DND-41 (cell line): ENCODE data around the gene DLGAP1.

Source experiments
- ATAC-seq: fragments of 200-7000 bp; cut with Tn5 transposase; 3 replicates; pipeline ENCODE4 v1.9.1; 2021; ENCODE audit warnings: low read depth; ENCODE audit not compliant: insufficient read depth
- DNase-seq: peaks from one replicate; pipeline ENCODE4 v3.0.0-alpha.2; 2020
- H2AFZ ChIP-seq: 2 replicates; pipeline ENCODE4 v1.6.0; 2012; ENCODE audit warnings: low read depth, low read length
- H3K27ac ChIP-seq: 2 replicates; pipeline ENCODE4 v1.5.1; 2012; ENCODE audit warnings: low read length, inconsistent platforms
- H3K27me3 ChIP-seq: fragments of 200-600 bp; sonication (generic); 2 replicates; pipeline ENCODE4 v1.6.0; 2012; ENCODE audit warnings: low read length, mild to moderate bottlenecking, inconsistent platforms; ENCODE audit not compliant: insufficient read depth, poor library complexity
- H3K36me3 ChIP-seq: 2 replicates; pipeline ENCODE4 v1.5.1; 2012; ENCODE audit warnings: low read length, inconsistent platforms; ENCODE audit not compliant: insufficient read depth
- H3K4me1 ChIP-seq: 2 replicates; pipeline ENCODE4 v1.5.1; 2012; ENCODE audit warnings: mild to moderate bottlenecking, low read length; ENCODE audit not compliant: insufficient read depth
- H3K4me2 ChIP-seq: 2 replicates; pipeline ENCODE4 v1.6.0; 2012; ENCODE audit warnings: mild to moderate bottlenecking, moderate library complexity, low read length, inconsistent platforms; ENCODE audit not compliant: insufficient read depth
- H3K4me3 ChIP-seq, 2 experiments: fragments of 200-600 bp in 1 of 2; shearing (Covaris generic) in 1 of 2; 2 replicates each; pipeline ENCODE4 v1.5.1; 2012 to 2016; ENCODE audit warnings: inconsistent platforms in 2 of 2, low read length in 2 of 2, mild to moderate bottlenecking in 2 of 2, low read depth in 1 of 2, moderate library complexity in 1 of 2
- H3K79me2 ChIP-seq: 2 replicates; pipeline ENCODE4 v1.6.0; 2012; ENCODE audit warnings: low read length, inconsistent platforms; ENCODE audit not compliant: insufficient read depth
- H3K9ac ChIP-seq: 2 replicates; pipeline ENCODE4 v1.6.0; 2012; ENCODE audit warnings: low read depth, mild to moderate bottlenecking, inconsistent platforms, low read length, moderate library complexity
- H3K9me3 ChIP-seq: 2 replicates; pipeline ENCODE4 v1.5.1; 2012; ENCODE audit warnings: low read length, moderate library complexity, mild to moderate bottlenecking, inconsistent platforms; ENCODE audit not compliant: insufficient read depth, severe bottlenecking
- H4K20me1 ChIP-seq: 2 replicates; pipeline ENCODE4 v1.6.0; 2012; ENCODE audit warnings: low read length; ENCODE audit not compliant: insufficient read depth
- EZH2 ChIP-seq: IDR thresholded peaks from 3 replicates; pipeline ENCODE4 v1.6.1; 2012; ENCODE audit warnings: borderline replicate concordance, low read depth, mild to moderate bottlenecking, moderate library complexity, low read length, inconsistent platforms; ENCODE audit not compliant: severe bottlenecking
- TF ChIP-seq, protein P1 (sequence below): IDR thresholded peaks from 2 replicates; pipeline ENCODE4 v1.5.1; 2012; ENCODE audit warnings: borderline replicate concordance, low read length, moderate library complexity, mild to moderate bottlenecking; ENCODE audit not compliant: poor library complexity, severe bottlenecking; ENCODE audit errors: extremely low read depth

The DLGAP1 gene

DNA sequence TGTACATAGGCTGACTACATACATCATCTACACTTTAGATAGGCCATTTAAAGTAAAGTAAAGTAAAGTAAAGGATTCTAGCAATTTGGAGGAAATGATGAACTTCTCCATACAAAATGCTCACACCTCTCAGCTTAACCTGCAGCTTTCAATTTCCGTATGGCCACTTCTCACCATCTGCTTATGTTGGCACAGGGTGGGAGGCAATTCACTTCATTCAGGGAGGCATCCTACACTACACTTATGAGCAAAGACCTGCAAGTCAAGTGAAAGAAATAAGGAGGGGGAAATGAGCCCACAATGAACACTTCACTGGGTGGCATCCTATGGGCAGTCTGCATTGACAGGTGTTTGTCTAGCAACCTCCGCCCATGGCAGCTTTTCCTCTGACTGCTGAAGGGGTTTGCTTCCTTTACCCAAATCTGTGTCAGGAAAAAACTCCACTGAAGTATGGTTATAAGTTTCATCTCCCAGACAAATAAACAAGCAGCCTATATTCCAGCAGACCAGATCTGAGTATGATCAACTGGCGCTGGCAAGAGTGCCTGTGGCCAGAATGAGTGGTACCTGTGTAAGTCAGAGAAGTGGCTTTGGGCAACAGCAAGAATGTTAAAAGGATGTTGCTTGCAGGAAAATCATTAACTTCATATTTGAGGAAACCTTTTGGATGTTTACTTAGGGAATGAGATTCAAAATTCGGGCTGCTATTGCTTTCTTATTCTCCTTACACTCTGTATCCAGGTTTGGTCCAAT, 556.1 kb downstream of the DLGAP1 start:
- Histone ChIP-seq H2AFZ (no peak overlapping the region), H3K4me1 (no peaks in the 10 kb centered on the region), H3K27ac (no peak overlapping the region), H3K36me3 (no peaks in the 10 kb centered on the region), H3K79me2 (no peaks in the 10 kb centered on the region), H3K27me3 (peaks cover 14% of the 10 kb centered on the region), H3K9ac (no peak overlapping the region), H4K20me1 (no peaks in the 10 kb centered on the region), H3K4me3 (no peak overlapping the region), H3K4me2 (no peak overlapping the region), H3K9me3 (no peaks in the 10 kb centered on the region)
- ATAC-seq (no peak), DNase-seq (no peak)
- no peak for TF ChIP-seq EZH2
- TF ChIP-seq, protein P1, sequence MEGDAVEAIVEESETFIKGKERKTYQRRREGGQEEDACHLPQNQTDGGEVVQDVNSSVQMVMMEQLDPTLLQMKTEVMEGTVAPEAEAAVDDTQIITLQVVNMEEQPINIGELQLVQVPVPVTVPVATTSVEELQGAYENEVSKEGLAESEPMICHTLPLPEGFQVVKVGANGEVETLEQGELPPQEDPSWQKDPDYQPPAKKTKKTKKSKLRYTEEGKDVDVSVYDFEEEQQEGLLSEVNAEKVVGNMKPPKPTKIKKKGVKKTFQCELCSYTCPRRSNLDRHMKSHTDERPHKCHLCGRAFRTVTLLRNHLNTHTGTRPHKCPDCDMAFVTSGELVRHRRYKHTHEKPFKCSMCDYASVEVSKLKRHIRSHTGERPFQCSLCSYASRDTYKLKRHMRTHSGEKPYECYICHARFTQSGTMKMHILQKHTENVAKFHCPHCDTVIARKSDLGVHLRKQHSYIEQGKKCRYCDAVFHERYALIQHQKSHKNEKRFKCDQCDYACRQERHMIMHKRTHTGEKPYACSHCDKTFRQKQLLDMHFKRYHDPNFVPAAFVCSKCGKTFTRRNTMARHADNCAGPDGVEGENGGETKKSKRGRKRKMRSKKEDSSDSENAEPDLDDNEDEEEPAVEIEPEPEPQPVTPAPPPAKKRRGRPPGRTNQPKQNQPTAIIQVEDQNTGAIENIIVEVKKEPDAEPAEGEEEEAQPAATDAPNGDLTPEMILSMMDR, result no peak

DNA sequence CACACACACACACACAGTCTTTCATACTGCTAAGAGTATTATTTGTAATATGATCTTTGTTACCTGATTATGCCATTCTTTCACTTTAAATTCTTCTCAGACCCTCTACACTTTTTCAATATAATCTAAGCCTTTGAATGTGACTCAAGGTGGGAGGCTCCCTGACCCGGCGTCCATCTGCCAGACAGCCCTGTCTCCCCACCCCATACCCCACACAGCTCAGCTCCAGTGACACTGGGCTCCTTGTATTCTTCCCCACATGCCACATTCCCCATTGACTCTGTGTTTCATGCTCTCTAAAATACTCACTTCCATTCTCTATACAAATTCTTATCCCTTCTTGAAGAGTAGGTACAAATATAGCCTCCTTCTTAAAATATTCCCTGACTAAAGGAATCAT, 563.0 kb downstream of the DLGAP1 start:
- Histone ChIP-seq H3K9me3 (no peaks in the 10 kb centered on the region), H3K4me1 (no peaks in the 10 kb centered on the region), H3K9ac (no peak overlapping the region), H3K79me2 (no peaks in the 10 kb centered on the region), H3K4me2 (no peak overlapping the region), H4K20me1 (no peaks in the 10 kb centered on the region), H3K36me3 (no peaks in the 10 kb centered on the region), H2AFZ (no peak overlapping the region), H3K27me3 (peaks cover 5% of the 10 kb centered on the region), H3K27ac (no peak overlapping the region), H3K4me3 (no peak overlapping the region)
- TF ChIP-seq EZH2, result no peak
- TF ChIP-seq, protein P1, result no peak
- ATAC-seq (no peak), DNase-seq (no peak)

DNA sequence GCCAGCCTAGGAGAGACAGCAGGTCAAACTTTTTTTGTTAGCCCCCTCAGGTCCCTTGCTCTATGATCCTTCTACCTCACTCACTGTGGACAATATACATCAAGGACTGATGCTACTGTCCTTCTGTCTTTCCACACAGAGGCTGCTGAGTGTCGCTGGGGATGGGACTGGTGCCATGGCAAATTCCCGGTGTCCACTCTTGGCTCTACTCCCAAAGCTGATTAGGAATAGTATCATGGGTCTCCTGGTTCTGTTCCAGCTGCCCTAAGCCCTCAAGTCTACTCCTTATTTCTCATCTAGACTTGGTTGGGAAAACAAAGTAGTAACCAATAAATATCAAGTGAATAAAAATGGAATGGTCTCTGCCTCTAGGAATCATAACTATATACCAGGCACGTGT, 563.9 kb downstream of the DLGAP1 start:
- Histone ChIP-seq H3K27ac (no peak overlapping the region), H3K4me1 (no peaks in the 10 kb centered on the region), H3K9ac (no peak overlapping the region), H4K20me1 (no peaks in the 10 kb centered on the region), H3K9me3 (no peaks in the 10 kb centered on the region), H3K27me3 (peaks cover 7% of the 10 kb centered on the region), H3K79me2 (no peaks in the 10 kb centered on the region), H2AFZ (no peak overlapping the region), H3K36me3 (no peaks in the 10 kb centered on the region), H3K4me3 (no peak overlapping the region), H3K4me2 (no peak overlapping the region)
- no peak for DNase-seq
- no peak for ATAC-seq
- no peak for TF ChIP-seq EZH2
- TF ChIP-seq, protein P1, result no peak
